ENCODE data around the gene PAQR4.

Gene PAQR4

DNA sequence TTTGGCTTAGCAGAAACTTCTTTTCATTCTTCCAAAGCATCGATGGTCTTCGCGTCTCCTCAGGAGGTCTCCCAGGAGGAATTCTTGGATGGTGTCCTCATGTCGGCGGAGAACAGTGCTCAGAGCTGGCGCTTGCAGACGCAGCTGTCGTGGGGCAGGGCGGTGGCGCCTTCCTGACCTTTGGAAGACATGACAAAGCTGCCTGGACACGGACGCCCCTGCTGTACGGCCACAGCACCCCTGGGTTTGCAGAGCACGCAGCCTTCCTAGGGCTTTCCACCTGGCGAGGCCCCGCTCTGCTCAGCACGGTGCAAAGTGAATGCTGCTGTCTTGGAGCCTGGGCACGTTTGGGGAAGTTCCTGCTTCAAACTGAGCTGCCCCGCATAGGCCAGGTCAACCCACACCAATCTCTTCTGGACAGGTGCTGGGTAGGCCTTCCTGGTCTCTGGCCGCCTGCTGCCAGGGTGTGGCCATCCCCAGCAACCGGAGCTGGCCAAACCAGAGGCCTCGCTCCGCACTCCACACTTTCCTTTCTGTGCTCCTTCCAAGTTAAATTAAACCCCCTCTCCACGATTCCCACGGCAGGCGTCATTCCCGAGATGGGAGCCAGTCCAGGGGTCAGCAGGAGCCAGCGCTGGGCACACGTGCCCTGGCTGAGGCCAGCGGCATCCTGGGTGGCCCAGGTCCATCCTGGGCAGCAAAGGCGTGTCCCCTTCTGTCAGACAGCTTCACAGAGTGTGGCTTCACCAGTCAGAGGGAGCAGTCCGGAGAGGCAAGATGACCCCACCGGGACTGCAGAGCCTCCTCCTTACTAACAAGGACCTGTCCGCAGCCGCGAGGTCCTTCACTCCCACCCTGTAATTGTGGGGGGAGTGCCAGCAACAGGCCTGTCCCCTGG is 20.1 kb upstream of the PAQR4 start:
- TF ChIP-seq CTCF (IDR thresholded peaks at IDR 0.05; ENCODE audit: borderline replicate concordance, insufficient read depth, low read depth, low read length) = no peak
- no peak overlapping the region for H3K4me3 ChIP-seq (ENCODE audit: low read depth, low read length)

DNA sequence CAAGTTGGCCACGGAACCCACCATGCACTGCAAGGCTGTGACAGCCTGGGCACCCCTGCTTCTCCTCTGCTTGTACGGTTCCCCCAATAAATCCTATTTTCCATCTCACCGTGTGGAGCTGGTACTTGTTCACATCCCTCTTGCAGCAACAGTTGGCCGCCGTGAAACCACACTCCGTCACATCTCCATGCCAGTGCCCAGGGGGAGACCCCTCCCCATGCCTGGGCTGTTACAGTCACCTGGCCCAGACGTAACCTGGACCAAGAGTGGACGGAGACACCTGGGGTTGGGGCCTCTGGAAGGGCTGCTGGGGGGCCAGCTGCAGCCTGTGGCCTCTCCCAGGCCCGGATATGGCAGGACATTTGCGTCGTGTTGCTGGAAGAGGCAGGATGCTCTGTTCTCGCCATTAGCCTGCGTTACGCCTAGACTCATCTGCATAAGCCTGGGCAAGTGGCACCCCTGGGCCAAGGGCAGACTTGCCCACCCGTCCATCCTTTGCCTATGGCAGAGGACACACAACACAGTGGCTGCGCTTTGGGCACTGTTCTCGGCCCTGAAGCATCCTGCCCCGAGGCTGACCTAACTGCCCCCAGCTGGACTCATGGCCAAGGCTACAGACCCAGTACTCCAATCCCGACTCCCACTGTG is 19.3 kb upstream of the PAQR4 start:
- no peak overlapping the region for H3K4me3 ChIP-seq (ENCODE audit: low read depth, low read length)
- no peak for TF ChIP-seq CTCF (IDR thresholded peaks at IDR 0.05; ENCODE audit: borderline replicate concordance, insufficient read depth, low read depth, low read length)

GRCh38 chr16:2950353-2950724 is 18.8 kb upstream of the PAQR4 start:
- H3K4me3 ChIP-seq (ENCODE audit: low read depth, low read length) = no peak overlapping the region
- no peak for TF ChIP-seq CTCF (IDR thresholded peaks at IDR 0.05; ENCODE audit: borderline replicate concordance, insufficient read depth, low read depth, low read length)

- no peak for TF ChIP-seq CTCF (IDR thresholded peaks at IDR 0.05; ENCODE audit: borderline replicate concordance, insufficient read depth, low read depth, low read length)
- H3K4me3 ChIP-seq (ENCODE audit: low read depth, low read length) = no peak overlapping the region
Measured at GRCh38 chr16:2950773-2951172, 18.4 kb upstream of the PAQR4 start.

GRCh38 chr16:2952679-2953078 is 16.5 kb upstream of the PAQR4 start:
- TF ChIP-seq CTCF (IDR thresholded peaks at IDR 0.05; ENCODE audit: borderline replicate concordance, insufficient read depth, low read depth, low read length) = no peak
- no peak overlapping the region for H3K4me3 ChIP-seq (ENCODE audit: low read depth, low read length)

DNA sequence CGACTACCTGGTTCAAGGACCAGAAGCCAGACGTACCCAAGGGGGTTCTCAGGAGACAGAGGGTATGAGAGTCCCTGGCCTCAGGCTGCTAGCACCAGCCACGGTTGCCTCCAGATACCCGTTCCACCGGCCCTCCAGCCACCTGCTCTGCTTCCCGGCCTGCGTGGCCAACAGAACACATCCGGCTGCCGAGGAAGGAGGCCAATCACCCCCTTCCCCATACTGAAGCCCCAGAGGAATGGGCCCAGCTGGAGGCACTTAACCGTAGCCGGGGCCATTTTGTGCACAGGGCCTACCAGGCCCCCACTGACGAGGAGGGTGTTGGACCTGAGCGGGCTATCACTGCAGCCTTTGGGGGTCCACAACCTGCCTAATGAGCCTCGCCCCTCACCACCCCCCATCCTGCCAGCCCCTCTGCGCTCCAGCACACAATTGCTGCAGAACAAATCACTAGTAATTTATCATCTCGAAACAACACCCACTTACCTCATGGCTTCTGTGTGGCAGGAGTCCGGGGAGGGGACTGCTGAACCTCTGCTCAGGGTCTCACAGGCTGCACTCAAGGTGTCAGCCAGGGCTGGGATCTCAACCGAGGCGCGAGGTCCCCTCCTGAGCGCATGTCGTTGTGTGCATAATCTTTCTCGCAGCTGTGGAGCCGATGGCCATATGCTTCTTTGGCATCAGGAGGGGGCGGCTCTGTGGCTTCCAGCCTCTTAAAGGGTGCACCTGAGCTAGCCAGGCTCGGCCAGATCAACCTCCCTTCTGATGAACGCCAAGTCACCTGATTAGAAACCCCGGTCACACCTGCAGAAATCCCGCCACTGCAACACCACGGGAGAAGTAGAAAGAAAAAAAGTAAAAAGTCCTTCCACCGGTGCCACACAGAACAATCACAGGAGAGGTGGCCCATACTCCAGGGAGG is 15.2 kb upstream of the PAQR4 start:
- TF ChIP-seq CTCF (IDR thresholded peaks at IDR 0.05; ENCODE audit: borderline replicate concordance, insufficient read depth, low read depth, low read length) = no peak
- no peak overlapping the region for H3K4me3 ChIP-seq (ENCODE audit: low read depth, low read length)

Data from GM12875 (cell line).